ENCODE data around the gene LPAR1.
"Not testable (repeated sequence)": the region's sequence is repeated elsewhere in the genome, so short reads cannot be mapped to it uniquely, and the experiment has no call there.

LPAR1 gene

GRCh38 chr9:110856772-110857171 is 181.5 kb downstream of the LPAR1 start:
- no peak for DNase-seq

GRCh38 chr9:110850401-110851135 is 187.7 kb downstream of the LPAR1 start:
- DNase-seq, result no peak

- no peak for DNase-seq
Observed at GRCh38 chr9:110847671-110848070, 190.6 kb downstream of the LPAR1 start.

- DNase-seq, result no peak
Observed at GRCh38 chr9:110846215-110846614, 192.1 kb downstream of the LPAR1 start.

- DNase-seq, result no peak
Observed at GRCh38 chr9:110844121-110844520, 194.1 kb downstream of the LPAR1 start.

GRCh38 chr9:110842986-110843385 is 195.3 kb downstream of the LPAR1 start:
- DNase-seq, result no peak

- no peak for DNase-seq
Observed at GRCh38 chr9:110842169-110842568, 196.1 kb downstream of the LPAR1 start.

GRCh38 chr9:110837401-110838005 is 200.8 kb downstream of the LPAR1 start:
- no peak for DNase-seq

GRCh38 chr9:110835859-110836271 is 202.4 kb downstream of the LPAR1 start:
- DNase-seq, result no peak

- DNase-seq, result no peak
Observed at GRCh38 chr9:110835404-110835803, 202.9 kb downstream of the LPAR1 start.

- no peak for DNase-seq
Observed at GRCh38 chr9:110832926-110833325, 205.3 kb downstream of the LPAR1 start.

GRCh38 chr9:110830495-110830894 is 207.8 kb downstream of the LPAR1 start:
- DNase-seq, result no peak

- DNase-seq, result no peak
Observed at GRCh38 chr9:110828264-110828663, 210.0 kb downstream of the LPAR1 start.

GRCh38 chr9:110826400-110826799 is 211.9 kb downstream of the LPAR1 start:
- not testable (repeated sequence) for DNase-seq

- no peak for DNase-seq
Observed at GRCh38 chr9:110825950-110826349, 212.3 kb downstream of the LPAR1 start.

- not testable (repeated sequence) for DNase-seq
Observed at GRCh38 chr9:110825129-110825528, 213.1 kb downstream of the LPAR1 start.
